Measurements from ENCODE around the gene COL6A1.

Gene COL6A1

GRCh38 chr21:46007492-46007868 is 25.9 kb downstream of the COL6A1 start:
- no peak for DNase-seq (ENCODE audit: low spot score)

- DNase-seq (ENCODE audit: low spot score), result no peak
These were observed 27.5 kb downstream of the COL6A1 start for GRCh38 chr21:46008893-46009621.

- no peak for DNase-seq (ENCODE audit: low spot score)
These were observed 28.6 kb downstream of the COL6A1 start for GRCh38 chr21:46009951-46010705.

GRCh38 chr21:46011267-46011967 is 29.8 kb downstream of the COL6A1 start:
- DNase-seq (ENCODE audit: low spot score), result no peak

GRCh38 chr21:46012154-46012553 is 30.6 kb downstream of the COL6A1 start:
- DNase-seq (ENCODE audit: low spot score), result no peak

- DNase-seq (ENCODE audit: low spot score), result no peak
These were observed 33.3 kb downstream of the COL6A1 start for GRCh38 chr21:46014828-46015227.

GRCh38 chr21:46017148-46017547 is 35.6 kb downstream of the COL6A1 start:
- no peak for DNase-seq (ENCODE audit: low spot score)

- no peak for DNase-seq (ENCODE audit: low spot score)
These were observed 36.1 kb downstream of the COL6A1 start for GRCh38 chr21:46017695-46018094.

- DNase-seq (ENCODE audit: low spot score), result no peak
These were observed 37.0 kb downstream of the COL6A1 start for GRCh38 chr21:46018615-46019014.

GRCh38 chr21:46020581-46020980 is 39.0 kb downstream of the COL6A1 start:
- no peak for DNase-seq (ENCODE audit: low spot score)

GRCh38 chr21:46021398-46021797 is 39.8 kb downstream of the COL6A1 start:
- DNase-seq (ENCODE audit: low spot score), result no peak

- DNase-seq (ENCODE audit: low spot score), result no peak
These were observed 40.5 kb downstream of the COL6A1 start for GRCh38 chr21:46021978-46022544.

GRCh38 chr21:46022551-46023525 is 41.3 kb downstream of the COL6A1 start:
- DNase-seq (ENCODE audit: low spot score), result no peak

GRCh38 chr21:46023555-46023954 is 42.0 kb downstream of the COL6A1 start:
- DNase-seq (ENCODE audit: low spot score), result no peak

GRCh38 chr21:46024141-46024540 is 42.6 kb downstream of the COL6A1 start:
- DNase-seq (ENCODE audit: low spot score), result no peak

GRCh38 chr21:46025113-46025770 is 43.7 kb downstream of the COL6A1 start:
- peak; percentile 65 for DNase-seq (ENCODE audit: low spot score)

- DNase-seq (ENCODE audit: low spot score), result no peak
These were observed 46.4 kb downstream of the COL6A1 start for GRCh38 chr21:46027851-46028493.

GRCh38 chr21:46028573-46029091 is 47.1 kb downstream of the COL6A1 start:
- peak; percentile 77 for DNase-seq (ENCODE audit: low spot score)

- DNase-seq (ENCODE audit: low spot score), result no peak
These were observed 47.8 kb downstream of the COL6A1 start for GRCh38 chr21:46029186-46029924.
